Loucy (cell line): ENCODE results near the gene ARF6.

Experiments
- EZH2phosphoT487 ChIP-seq: fragments of 200-600 bp; IDR thresholded peaks from 2 replicates; pipeline ENCODE4 v1.6.1; 2018; ENCODE audit warnings: antibody characterized with exemption, mild to moderate bottlenecking, moderate library complexity, borderline replicate concordance
- TF ChIP-seq, protein P1 (sequence below): fragments of 200-600 bp; sonication (generic); conservative IDR thresholded peaks from 2 replicates; pipeline ENCODE4 v1.5.1; 2014; ENCODE audit warnings: mild to moderate bottlenecking, antibody characterized with exemption, low read length

DNA sequence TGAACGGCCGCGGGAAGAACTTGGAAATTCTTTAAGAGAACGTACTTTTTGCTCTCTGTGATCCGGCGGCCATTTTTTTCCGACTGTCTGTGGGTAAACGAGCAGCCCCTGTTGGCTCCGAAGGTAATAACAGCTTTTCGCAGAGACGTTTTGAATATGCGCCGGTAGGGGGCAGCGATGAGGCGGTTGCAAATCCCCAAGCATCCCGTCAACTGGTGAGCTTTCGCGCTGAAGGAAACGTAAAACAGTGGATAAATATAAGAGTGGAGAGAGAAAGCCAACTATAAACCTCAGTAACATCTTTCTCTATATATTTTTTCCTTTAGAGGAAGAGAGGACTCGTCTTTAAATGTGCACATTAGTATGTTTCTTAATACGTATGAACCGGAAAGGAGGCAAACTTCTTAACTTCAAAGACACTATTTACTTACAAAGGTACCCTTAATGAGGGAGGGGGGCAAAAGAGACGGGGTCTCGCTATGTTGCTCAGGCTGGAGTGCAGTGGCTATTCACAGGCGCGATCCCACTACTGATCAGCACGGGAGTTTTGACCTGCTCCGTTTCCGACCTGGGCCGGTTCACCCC lies 30.7 kb upstream of the ARF6 start:
- TF ChIP-seq, protein P1, sequence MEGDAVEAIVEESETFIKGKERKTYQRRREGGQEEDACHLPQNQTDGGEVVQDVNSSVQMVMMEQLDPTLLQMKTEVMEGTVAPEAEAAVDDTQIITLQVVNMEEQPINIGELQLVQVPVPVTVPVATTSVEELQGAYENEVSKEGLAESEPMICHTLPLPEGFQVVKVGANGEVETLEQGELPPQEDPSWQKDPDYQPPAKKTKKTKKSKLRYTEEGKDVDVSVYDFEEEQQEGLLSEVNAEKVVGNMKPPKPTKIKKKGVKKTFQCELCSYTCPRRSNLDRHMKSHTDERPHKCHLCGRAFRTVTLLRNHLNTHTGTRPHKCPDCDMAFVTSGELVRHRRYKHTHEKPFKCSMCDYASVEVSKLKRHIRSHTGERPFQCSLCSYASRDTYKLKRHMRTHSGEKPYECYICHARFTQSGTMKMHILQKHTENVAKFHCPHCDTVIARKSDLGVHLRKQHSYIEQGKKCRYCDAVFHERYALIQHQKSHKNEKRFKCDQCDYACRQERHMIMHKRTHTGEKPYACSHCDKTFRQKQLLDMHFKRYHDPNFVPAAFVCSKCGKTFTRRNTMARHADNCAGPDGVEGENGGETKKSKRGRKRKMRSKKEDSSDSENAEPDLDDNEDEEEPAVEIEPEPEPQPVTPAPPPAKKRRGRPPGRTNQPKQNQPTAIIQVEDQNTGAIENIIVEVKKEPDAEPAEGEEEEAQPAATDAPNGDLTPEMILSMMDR = peak; percentile 100
- TF ChIP-seq EZH2phosphoT487 = no peak
